ENCODE results near the gene MYH9.
"Not testable (repeated sequence)": the region's sequence is repeated elsewhere in the genome, so short reads cannot be mapped to it uniquely, and the experiment has no call there.

Gene MYH9

DNA sequence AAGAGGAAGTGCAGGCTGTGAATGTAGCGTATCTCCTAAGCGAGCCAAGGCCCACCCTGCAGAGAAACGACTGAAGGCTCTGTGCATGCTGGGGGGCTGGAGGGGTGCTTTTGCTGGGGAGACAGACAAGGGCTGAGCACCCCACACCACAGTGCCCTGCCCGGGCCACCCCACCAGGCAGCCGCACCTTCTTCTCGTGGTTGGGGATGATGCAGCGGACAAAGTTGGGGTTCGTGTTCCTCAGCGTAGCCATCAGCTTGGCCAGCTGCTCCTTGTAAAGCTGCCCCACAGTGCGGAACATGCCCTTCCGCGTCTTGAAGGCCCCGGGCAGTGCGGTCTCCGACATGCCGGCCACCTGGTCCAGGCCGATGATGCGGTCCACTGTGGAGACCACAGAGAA, 81.5 kb downstream of the MYH9 start:
- DNase-seq: no peak

DNA sequence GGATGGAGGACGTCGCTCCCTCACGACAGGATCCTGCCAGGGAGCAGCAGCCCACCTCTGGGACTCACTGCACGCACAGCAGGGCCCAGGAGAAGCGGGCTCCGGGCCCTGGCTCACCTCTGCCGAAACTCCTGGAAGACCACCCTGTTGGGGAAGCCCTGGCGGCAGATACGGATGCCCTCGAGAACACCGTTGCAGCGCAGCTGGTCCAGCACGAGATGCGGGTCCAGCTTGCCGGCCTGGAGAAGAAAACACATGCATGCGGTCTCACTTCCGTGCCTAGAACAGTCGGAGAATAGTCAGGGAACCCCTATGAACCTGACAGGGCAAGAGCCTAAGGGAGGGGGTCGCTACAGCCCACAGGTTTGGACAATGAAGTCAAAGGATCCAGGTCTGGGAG, 82.0 kb downstream of the MYH9 start:
- DNase-seq: no peak

DNA sequence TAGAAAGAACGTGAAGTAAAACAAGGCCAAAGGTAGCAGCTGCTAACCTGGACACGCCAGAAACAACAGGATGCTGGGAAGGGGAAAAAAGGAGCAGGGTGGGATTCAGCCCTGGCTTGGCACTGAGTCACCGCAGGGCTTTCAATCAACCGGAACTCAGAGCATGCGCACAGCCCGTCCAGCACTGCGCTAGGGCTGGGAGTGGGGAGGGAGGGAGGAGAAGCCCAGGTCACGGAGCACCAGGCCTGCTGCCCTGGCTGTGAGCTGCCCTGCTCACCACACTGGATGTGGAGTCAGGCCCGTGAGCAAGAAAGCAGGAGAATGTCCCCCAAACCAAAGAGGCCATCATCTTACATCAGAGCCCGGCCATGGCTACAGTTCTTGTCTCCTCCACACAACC, 83.3 kb downstream of the MYH9 start:
- no peak for DNase-seq

DNA sequence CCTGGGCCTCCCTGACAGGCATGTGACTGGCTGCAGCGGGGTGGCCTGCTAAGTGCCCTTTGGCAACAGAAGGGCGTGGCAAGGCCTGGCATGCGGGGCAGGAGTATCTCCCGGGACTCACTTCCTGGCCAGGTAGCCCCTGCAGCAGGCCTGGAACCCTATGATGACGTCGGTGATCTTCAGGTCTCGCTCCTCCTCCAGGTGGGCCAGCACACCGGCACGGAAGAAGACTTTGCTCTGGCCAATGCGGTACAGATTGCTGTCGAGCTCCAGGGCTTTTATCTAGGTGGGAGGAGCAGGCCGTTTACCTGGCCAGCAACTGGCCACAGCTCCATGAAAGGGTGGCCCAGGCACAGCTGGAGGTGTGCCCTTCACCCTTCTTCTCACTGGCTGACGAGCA, 83.9 kb downstream of the MYH9 start:
- DNase-seq: no peak

DNA sequence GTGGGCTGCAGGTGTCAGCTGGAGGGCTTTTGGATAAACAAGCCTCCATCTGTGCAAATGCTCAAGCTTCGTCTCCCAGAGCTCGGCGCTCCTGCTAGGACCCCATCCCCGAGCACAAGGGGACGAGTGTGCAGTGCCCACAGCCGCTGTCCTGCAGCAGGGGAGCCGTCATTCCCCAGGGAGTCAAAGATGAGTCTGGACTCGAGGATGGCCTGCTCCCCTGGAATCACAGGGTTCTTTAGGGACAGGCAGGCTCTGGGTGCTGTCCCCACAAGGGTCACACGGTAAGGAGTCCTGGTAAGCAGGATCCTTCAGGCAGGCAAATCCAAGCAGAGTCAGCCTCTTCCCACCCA, 84.7 kb downstream of the MYH9 start:
- DNase-seq: no peak

DNA sequence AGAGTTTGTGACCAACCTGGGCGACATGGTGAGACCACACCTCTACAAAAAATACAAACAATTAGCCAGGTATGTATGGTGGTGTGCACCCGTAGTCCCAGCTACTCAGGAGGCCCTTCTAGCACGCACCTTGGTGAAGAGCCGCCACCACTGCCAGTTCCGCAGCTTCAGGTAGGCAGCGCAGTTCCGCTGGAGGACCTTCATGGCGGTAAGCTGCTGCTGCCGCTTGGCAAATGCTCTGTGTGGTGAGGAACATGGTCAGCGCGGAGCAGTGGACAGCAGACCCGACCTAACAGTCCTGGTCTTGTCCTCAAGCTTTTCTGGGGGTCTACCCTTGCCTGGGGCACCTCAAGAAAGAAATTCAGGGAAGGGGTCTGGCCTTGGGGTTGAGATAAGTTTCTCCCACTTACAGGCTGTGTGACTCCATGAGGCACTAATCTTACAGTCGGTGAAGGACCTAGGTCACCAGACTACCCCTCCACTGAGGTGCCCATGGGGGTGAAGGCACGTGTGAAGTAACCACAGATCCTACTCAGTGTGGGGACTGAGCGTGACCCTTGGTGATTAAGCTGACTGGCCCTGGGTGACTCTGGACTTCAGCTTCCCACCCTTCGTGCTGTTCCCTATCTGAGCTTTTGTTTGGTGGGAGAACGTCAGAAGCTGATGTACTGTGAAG, 85.2 kb downstream of the MYH9 start:
- no peak for DNase-seq

DNA sequence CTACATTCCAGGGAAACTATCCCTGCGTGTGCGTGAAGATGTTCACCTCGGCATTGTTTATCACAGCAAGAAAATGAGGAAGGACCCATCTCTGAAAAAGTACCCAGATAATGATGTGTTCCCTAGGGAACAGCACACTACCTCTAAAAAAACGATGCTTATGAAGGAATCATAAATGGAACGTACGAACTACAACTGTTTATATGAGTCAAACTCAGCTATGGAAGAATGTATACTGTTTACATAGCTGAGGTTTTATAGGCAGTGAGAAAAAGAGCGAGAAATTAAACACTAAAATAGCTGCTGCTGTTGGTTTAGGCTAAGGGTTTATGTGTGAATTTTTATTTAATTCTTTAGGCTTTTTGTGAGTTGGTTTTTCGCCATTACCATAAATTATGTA, 85.9 kb downstream of the MYH9 start:
- DNase-seq: no peak

DNA sequence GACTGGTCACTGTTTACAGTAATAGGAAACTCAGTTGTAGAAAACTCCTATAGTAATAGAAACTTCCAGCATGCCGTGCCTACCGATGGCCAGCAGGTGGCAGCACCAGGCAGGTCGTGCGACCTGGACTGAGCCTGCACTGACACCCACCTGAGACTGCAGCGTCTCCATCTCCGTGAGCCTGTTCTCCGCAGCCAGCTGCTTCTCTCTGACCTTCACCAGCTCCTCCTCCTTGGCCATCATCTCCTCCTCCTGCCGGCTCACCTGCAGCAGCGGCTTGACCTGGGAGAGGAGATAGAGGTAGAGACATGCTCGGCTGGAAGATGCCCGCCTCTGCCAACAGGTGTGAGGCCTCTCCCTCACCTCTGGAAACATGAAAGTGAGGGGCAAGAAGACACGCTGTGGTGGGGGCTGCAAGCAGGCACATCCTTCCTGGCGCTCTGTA, 86.4 kb downstream of the MYH9 start:
- peak; percentile 44 for DNase-seq

DNA sequence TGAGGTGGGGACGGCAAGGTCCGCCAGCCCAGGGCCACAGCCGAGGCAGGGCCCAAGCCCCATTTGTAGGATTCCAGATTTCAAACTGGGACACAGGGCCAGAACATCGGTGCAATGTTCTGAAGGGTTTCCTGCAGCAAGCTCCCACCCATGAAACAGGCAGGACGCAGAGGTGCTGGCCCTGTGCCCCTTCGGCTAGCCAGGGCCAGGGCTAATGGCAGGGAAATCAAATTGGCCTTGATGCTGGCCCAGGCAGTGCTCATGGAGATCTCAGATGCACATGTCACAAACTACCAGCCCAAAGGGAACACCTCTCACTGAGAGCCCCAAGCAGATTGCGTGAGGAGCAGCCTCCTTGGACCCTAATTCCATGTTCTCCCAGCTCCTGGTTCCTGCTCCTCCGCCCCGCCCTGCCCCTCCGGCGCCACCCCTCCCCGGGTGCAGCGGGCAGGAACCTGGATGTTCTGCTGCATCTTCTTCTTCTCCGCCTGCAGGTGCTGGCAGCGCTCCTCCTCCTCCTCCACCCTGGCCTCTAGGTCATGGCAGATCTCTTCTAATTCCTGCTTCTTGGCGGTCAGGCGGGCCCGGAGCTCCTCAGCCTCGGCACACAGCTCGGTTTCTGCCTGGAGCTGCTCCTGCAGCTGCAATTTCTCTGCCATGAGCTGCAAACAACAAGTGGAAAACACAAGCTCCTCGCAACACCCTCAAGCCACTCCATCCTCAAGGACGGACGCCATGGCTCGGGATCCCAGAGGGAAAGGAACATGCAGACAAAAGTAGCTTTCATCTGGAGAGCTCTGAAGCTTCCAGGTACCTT, 87.2 kb downstream of the MYH9 start:
- no peak for DNase-seq

DNA sequence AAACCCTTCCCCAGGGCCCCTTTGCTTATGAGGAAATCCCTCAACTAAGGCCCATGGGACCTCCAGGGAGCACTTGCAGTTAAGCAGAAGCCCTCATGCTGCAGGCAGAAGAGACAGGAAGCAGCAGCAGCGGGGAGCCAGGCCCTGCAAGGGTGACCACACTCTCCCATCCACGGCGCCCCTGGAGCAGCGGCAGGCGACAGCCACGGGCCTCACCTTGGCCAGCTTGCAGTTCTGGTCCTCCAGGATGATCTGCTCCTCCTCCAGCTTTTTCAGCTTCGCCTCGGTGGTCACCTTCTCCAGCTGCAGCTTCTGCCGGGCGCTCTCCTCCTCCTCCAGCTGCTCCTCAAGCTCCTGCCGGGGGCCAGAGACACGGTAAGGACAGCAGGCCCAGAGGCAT, 87.9 kb downstream of the MYH9 start:
- no peak for DNase-seq

DNA sequence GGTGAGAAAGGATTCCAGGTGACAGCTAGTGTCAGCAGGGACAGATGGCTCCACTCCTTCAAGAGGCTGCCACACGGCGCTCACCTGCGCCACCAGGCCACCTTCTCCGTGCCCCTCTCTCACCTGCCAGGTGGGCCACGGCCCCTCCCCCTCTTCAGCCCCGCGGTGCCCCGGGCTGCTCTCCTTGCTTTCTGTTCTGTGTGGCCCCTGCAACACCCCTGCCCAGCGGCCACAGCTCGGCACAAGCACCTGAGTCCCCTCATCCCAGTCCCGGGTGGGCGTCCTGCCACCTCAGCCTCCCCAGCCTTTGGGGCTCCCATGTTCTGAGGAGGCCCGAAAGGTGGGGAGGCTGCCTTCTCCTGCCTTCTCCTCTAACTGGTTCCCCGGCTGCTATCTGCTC, 88.5 kb downstream of the MYH9 start:
- no peak for DNase-seq

DNA sequence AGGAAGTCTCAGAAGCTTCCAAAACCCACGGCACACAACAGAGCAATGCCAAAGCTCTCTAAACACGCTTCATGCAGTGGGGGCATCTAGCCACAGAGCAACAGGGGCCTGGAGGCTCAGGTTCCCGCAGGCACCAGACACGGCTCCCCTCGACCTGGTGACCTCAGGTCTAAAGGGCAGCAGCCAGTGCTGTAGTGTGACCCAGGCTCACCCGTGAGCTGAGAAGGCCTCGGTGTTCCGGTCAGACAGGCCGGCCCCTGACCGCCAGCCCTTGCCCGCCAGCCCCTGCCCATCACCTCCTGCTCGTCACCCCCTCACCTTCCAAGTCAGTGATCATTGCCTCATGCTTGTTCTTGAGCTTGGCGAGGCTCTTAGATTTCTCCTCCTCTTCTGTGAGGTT, 89.2 kb downstream of the MYH9 start:
- no peak for DNase-seq

DNA sequence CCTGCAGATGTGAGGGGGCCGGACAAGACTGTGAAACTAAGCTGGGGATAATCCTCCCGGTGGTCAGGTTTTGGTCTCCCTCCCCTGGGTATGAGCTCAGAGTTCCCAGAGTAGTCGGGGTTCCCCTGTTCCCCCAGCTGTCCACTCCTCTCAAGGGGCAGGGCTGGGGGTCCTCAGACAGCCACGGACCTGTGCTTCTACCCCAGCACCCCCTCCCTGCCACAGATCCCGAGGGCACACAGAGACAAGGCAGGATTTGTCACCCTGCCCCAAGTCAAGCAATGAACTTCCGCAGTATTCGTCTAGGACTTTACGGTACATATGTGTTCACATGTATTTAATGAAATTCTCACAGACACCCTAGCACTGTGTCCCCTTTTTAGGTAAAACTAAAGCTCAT, 89.6 kb downstream of the MYH9 start:
- no peak for DNase-seq

DNA sequence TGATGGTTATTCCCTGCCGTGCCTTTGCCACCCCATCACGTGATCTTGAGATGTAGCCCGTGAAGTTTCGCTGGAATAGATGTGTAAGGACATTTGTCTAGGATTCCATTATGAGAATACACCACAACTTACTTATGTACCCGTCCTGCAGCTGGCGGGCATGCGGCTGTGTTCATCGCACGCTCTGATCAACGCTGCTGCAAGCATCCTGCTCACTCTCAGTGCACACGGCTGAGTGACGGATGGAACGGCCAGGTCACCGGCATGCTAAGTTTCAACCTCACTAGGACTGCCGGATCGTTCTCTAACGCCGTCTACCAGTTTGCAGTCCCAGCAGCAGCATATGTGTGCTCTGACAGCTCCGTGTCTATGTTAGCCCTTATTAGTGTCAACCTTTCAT, 90.2 kb downstream of the MYH9 start:
- DNase-seq: no peak

DNA sequence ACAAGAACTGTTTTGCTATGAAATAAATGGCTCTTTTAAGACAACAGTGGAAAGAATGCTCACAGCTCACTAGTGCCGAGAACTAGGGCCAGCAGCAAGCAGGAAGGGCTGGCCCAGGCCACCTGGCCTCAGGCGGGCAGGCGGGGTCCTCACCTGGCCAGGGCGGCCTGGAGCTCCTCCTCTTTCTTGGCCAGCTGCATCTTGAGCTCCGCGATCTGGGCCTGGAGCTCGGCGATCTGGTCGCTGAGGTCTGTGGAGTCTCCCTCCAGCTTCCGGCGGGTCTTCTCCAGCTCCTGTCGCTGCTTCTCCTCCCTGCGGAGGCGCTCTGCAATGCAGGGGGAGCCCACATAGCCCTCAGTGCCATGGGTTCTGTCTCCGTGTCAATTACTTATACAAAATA, 91.1 kb downstream of the MYH9 start:
- DNase-seq: no peak

DNA sequence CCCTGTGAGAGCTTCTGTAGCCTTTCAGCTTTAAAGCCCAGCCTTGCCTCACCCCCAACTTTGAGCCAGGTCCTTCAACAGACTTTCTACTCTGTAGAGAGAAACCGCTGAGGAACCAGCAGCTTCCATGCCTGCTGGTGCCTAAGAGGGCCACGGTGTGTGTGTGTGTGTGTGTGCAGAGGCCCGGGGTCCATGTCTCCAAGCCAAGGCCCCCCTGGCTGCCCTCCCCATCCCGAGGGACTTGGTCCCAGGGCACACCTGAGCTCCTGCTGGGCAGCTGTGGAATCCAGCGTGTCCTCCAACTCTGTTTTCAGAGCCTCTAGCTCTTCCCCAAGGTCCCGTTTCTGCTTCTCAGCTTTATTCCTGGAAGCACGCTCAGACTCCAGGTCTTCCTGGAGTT, 92.5 kb downstream of the MYH9 start:
- no peak for DNase-seq

DNA sequence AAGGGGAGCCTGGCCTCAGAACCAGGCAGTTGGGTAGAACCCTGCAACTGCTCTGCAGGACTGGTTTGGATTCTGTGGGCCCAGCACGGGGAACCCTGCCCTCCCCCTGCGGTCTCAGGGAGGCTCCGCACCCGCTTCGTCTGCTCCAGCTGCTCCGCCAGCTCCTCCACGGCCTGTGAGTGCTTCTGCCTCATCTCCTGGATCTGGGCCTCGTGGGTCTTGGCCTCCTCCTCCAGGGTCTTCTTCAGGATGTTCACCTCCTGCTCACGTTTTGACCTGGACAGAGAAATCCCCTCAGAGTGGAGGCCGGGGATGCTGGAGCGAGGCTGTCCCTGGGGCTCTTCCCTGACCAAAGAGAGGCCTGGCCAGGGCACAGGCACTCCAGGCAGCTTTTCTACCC, 93.0 kb downstream of the MYH9 start:
- DNase-seq: no peak

DNA sequence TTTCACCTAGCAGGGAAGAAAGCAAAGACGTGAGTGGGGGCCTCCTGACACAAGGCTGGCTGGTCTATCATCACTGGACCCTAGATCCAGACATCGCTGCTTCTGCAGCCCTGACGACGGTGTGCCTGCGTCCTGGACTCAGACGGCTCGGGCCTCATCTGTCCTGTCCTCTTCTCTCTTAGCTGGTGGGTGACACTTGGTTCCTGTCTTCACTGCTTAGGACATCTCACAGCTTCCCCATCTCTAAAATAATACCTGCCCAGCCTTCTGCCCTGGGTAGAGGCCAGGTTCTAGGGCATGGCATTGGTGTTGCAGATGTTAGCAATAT, 93.5 kb downstream of the MYH9 start:
- no peak for DNase-seq

DNA sequence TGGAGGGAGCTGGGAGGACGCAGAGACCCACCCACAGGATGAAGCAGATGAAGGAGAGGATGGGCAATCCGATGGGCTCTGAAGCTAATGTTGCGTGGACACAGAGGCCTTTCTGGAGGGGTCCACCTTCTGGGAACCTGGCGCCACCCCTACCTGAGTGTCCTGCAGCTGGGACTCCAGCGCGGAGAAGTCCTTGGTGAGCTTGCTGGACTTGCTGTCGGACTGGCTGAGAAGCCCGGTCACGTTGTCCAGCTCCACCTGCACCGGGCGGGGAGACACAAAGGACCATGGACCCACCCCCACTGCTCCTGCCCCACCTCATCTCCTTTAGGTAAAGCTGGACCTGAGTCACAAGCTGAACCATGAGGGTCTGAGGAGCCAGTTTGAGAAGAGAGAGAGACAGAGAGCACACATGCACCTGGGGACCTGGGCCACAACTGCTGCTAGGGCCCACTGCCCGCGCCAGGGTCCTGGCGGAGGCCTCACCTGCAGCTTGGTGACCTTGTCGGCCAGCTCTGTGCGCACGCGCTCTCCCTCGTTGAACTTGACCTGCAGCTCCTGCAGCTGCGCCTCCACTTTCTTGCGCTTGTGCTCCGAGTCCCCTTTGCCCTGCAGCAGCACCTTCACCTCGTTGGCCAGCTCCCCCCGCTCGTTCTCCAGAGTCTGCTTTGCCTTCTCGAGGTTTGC, 94.0 kb downstream of the MYH9 start:
- no peak for DNase-seq

DNA sequence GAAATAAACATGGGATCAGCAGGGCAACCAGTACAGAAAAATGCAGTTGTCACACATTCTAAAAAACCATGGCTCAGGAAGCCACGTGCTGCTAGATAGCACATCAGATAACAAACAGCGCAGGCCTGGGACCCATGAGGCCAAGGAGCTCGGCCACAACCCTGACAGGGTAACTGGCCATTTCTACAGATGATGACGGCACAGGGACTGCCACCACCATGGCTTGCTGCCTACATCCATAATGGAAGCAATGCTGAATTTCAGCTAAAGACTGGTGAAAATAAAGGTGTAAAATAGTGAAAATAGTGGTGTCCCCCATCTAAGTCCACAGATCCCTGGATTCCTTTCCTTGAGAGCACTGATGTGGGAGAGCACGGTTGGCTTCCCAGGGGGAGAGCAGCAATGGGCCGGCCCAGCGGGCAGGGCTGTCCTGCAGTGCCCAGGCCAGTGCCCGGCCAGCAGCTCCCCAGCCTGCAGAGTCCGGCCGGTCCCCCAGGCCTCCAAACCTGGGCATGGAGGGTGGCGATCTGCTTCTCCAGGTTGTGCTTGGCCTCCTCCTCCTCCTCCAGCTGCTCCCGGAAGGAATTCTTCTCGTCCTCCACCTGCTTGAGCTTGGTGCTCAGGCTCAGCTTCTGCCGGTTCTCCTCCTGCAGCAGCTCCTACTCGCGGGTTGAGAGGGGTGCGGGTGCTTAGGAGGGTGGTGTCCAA, 94.8 kb downstream of the MYH9 start:
- no peak for DNase-seq

DNA sequence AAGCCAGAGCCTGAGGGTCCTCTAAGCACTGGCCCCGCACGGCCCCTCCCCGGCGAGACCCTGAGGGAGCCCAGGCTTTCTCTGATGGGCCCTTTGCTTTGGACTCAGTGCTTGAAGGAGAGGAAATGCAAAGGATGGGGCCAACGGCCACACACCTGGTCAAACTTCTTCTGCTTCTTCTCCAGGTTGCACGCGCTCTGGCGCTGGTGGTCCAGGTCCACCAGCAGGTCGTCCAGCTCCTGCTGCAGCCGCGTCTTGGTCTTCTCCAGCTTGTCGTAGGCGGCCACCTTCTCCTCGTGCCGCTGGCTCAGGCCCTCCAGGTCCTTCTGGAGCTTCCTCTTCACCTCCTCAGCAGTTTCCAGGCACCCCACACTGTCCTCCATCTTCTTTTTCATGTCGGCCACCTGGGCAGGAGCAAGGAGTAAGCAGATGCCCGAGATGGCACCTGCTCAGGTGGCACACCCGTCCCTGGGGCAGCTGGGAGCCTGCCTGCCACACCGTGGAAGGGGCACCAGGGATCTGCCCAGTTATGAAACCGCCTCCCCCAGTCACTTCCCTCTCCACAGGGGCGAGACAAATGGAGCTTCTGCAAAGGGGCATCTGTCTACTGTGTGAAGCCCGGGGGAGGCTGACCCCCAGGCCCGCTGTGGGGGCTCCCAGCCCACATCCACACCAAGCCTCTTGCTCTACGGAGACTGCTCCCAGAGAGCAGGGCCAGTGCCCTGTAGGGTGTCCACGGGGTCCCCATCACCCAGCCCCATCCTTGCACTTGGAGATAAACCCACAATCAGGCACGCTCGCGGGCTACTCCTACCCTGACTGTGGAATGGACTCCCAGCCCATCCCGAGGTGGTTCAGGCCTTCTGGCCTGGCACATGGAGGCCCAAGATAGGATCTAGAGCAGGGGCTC, 95.7 kb downstream of the MYH9 start:
- DNase-seq: no peak

DNA sequence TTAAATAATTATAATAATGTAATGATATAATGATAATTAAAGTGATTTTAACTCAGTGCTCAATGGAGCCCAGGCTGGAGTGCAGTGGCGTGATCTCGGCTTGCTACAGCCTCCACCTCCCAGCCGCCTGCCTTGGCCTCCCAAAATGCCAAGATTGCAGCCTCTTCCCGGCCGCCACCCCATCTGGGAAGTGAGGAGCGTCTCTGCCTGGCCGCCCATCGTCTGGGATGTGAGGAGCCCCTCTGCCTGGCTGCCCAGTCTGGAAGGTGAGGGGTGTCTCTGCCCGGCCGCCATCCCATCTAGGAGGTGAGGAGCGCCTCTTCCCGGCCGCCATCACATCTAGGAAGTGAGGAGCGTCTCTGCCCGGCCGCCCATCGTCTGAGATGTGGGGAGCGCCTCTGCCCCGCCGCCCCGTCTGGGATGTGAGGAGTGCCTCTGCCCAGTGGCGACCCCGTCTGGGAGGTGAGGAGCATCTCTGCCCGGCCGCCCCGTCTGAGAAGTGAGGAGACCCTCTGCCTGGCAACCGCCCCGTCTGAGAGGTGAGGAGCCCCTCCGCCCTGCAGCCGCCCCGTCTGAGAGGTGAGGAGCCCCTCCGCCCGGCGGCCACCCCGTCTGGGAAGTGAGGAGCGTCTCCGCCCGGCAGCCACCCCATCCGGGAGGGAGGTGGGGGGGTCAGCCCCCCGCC, 97.2 kb downstream of the MYH9 start:
- DNase-seq: not testable (repeated sequence)

Measured in KG1 (cell line).